HL-60 (cell line): ENCODE data around the gene STOM.

Experiments
- DNase-seq, 2 experiments: peaks; one replicate each; pipeline ENCODE4 v3.0.0-alpha.2; 2010 to 2020; ENCODE audit warnings: low read depth in 1 of 2, low spot score in 1 of 2
- H3K27ac ChIP-seq: fragments of 250-450 bp; sonication (Bioruptor Pico); replicated peaks from 2 replicates; pipeline ENCODE4 v1.5.1; 2020; ENCODE audit warnings: mild to moderate bottlenecking, moderate library complexity
- H3K27me3 ChIP-seq: fragments of 250-450 bp; sonication (Bioruptor Pico); 2 replicates; pipeline ENCODE4 v1.5.1; 2021; ENCODE audit warnings: mild to moderate bottlenecking, moderate library complexity; ENCODE audit not compliant: insufficient read depth, poor library complexity, severe bottlenecking
- H3K4me3 ChIP-seq: replicated peaks from 2 replicates; pipeline ENCODE4 v1.5.1; 2011; ENCODE audit warnings: mild to moderate bottlenecking, control low read depth, low read length; ENCODE audit not compliant: insufficient read depth
- CTCF ChIP-seq: IDR thresholded peaks from one replicate; pipeline ENCODE4 v1.5.1; 2011; ENCODE audit warnings: low read length, control low read depth, inconsistent platforms; ENCODE audit not compliant: insufficient read depth
- GABPA ChIP-seq: IDR thresholded peaks from 2 replicates; pipeline ENCODE4 v1.6.1; 2012; ENCODE audit warnings: low read depth
- POLR2AphosphoS5 ChIP-seq: IDR thresholded peaks from 2 replicates; pipeline ENCODE4 v1.6.1; 2012; ENCODE audit warnings: low read depth
- REST ChIP-seq: IDR thresholded peaks from 2 replicates; pipeline ENCODE4 v1.6.1; 2012; ENCODE audit warnings: low read depth; ENCODE audit not compliant: insufficient replicate concordance
- SPI1 ChIP-seq: IDR thresholded peaks from 2 replicates; pipeline ENCODE4 v1.6.1; 2012; ENCODE audit warnings: low read depth, mild to moderate bottlenecking, borderline replicate concordance

Gene STOM

GRCh38 chr9:121289026-121289771 is 80.9 kb downstream of the STOM start:
- H3K27ac ChIP-seq, result peak overlapping the region; percentile 79
- H3K4me3 ChIP-seq, result no peak overlapping the region
- TF ChIP-seq POLR2AphosphoS5 (peak; percentile 79), CTCF (no peak), REST (no peak), GABPA (no peak), SPI1 (peak; percentile 47; the same call in 1 of the 2 replicates)
- DNase-seq, result peak; percentile 80 to 84
- H3K27me3 ChIP-seq, result no peaks in the 10 kb centered on the region
